Left ventricle myocardium inferior (tissue), 1 donor: ENCODE measurements around the gene PRKCE. TPM values are rescaled to one million over a fixed set of nuclear protein-coding genes. Genes with fewer than 3 reads are reported as not detected.

Experiments
- DNase-seq: peaks from one replicate; pipeline ENCODE4 v3.0.0-alpha.2; 2020
- H3K27ac ChIP-seq: fragments of 200-600 bp; replicated peaks from 2 replicates; pipeline ENCODE4 v1.8.0; 2021
- H3K27me3 ChIP-seq: fragments of 200-600 bp; 2 replicates; pipeline ENCODE4 v1.8.0; 2021; ENCODE audit warnings: low read depth
- H3K36me3 ChIP-seq: fragments of 200-600 bp; 2 replicates; pipeline ENCODE4 v1.8.0; 2021
- H3K4me1 ChIP-seq: fragments of 200-600 bp; 2 replicates; pipeline ENCODE4 v1.8.0; 2021
- H3K4me3 ChIP-seq: fragments of 200-600 bp; 2 replicates; pipeline ENCODE4 v1.8.0; 2021; ENCODE audit warnings: mild to moderate bottlenecking, moderate library complexity
- H3K9me3 ChIP-seq: fragments of 200-600 bp; replicated peaks from 2 replicates; pipeline ENCODE4 v1.8.0; 2021
- intact Hi-C: fragments of 100-400 bp; cut with micrococcal nuclease; formaldehyde crosslinking; loops from one replicate; pipeline ENCODE4 v1.11.0; 2022
- total RNA-seq: library from RNA; stranded (reverse); fragmentation: NEBNext Ultra II Directional; extraction: Animal tissue kit (Norgen Biotek cat#: 25700); gene quantifications from one replicate; pipeline ENCODE4 v1.2.1, GENCODE V29; 2021
- TF ChIP-seq, protein P1 (sequence below): fragments of 200-600 bp; IDR thresholded peaks from 2 replicates; pipeline ENCODE4 v1.8.0; 2021; ENCODE audit warnings: antibody characterized with exemption, mild to moderate bottlenecking, borderline replicate concordance
- donor health status: DM: no; HTN: yes; CAD: no; lungs with severe emphysema.

PRKCE gene
- total RNA-seq, 1 donor from 2014 or later, result 14.7 TPM

DNA sequence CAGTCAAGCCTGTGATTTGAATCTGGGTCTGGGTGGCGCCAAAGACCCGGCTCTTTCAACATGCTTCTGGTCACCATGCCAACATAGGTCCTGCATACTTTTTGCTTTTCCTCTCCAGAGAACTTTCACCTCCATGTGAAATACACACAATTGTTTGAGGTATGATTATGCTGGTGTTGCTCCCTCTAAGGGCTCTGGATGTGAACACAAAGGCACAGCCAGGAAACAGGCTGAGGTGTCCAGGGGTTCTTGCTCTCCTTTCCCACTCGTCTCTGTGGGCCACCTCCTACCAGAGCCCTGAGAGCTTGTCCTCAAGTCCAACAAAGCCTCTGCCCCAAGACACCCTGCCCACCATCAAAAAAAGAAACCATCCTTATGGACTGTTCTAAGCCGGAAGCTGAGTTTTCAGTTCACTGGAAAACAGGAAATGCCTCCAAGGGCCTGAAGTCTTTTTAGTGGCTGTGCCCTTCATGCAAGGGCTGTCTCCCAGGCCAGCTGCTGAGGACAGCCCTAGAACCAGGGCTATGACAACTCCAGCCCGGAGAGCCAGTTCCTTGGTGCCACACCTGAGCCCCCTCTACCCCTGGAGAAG, 545.5 kb downstream of the PRKCE start:
- H3K4me1 ChIP-seq, result peaks cover 52% of the 10 kb centered on the region
- H3K36me3 ChIP-seq, result no peaks in the 10 kb centered on the region
- TF ChIP-seq, protein P1, sequence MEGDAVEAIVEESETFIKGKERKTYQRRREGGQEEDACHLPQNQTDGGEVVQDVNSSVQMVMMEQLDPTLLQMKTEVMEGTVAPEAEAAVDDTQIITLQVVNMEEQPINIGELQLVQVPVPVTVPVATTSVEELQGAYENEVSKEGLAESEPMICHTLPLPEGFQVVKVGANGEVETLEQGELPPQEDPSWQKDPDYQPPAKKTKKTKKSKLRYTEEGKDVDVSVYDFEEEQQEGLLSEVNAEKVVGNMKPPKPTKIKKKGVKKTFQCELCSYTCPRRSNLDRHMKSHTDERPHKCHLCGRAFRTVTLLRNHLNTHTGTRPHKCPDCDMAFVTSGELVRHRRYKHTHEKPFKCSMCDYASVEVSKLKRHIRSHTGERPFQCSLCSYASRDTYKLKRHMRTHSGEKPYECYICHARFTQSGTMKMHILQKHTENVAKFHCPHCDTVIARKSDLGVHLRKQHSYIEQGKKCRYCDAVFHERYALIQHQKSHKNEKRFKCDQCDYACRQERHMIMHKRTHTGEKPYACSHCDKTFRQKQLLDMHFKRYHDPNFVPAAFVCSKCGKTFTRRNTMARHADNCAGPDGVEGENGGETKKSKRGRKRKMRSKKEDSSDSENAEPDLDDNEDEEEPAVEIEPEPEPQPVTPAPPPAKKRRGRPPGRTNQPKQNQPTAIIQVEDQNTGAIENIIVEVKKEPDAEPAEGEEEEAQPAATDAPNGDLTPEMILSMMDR, result no peak
- H3K4me3 ChIP-seq, result no peak overlapping the region
- peak overlapping the region; percentile 81 for H3K27ac ChIP-seq
- DNase-seq, result no peak
- no peaks in the 10 kb centered on the region for H3K27me3 ChIP-seq
- intact Hi-C loops, result no loop called here
- H3K9me3 ChIP-seq, result no peaks in the 10 kb centered on the region

DNA sequence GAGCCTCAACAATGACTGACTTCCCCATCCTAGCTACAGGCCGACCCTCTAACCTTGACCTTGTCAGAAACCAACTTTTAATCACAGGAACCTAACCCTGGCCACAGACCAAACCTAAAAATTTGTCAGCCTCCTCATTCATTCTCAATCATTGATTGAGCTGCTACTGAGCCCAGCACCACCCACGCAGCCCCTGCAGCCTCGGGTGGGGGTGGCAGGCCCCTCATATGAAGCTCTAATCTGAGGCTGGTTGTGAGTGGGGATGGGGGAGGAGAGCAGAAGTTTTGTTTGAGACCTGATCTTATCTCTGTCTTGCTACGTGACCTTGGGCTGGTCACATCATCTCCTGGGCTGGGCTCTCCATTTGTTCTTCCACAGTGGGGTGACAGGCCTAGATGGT, 546.2 kb downstream of the PRKCE start:
- TF ChIP-seq, protein P1, result no peak
- Histone ChIP-seq H3K27ac (peak overlapping the region; percentile 81), H3K4me3 (no peak overlapping the region), H3K9me3 (no peaks in the 10 kb centered on the region), H3K27me3 (no peaks in the 10 kb centered on the region), H3K4me1 (peaks cover 52% of the 10 kb centered on the region), H3K36me3 (no peaks in the 10 kb centered on the region)
- no peak for DNase-seq
- intact Hi-C loops, result no loop called here

DNA sequence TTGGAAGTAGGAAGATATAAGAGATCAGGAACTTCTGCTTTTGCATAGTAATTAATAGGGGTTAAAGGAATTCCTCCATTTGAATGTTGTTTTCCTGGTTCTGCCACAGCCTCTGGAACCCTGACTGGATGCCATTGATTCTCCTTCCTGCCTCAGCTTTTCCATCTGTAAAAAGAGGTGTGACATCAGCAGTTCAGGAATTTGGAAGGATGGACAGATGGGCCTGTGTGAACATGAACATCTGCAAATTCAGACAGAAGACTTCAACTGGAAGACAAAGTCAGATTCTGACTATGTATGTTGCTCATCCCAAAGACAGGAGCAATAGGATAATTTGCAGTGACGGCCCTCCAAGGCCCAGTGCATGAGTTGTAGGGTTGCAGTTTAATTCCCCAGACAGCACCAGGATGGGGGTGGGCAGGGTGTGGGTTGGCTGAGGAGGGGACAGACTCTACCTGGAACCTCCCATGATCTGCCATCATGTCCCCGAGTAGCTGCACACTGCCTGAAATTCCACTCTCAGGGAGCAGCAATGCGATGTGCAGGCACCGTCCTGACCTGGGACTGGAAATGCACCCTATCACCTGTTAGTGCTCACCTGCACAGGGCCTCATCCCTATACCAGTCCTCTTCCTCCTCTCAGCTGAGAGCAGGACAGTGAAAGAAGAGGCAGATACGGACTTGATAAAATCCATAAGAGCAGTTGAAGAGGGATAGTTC, 546.8 kb downstream of the PRKCE start:
- H3K27ac ChIP-seq, result peak overlapping the region; percentile 81
- H3K4me1 ChIP-seq, result peaks cover 52% of the 10 kb centered on the region
- H3K27me3 ChIP-seq, result no peaks in the 10 kb centered on the region
- no peak overlapping the region for H3K4me3 ChIP-seq
- TF ChIP-seq, protein P1, result no peak
- no peaks in the 10 kb centered on the region for H3K9me3 ChIP-seq
- no peak for DNase-seq
- H3K36me3 ChIP-seq, result no peaks in the 10 kb centered on the region
- intact Hi-C loops, result no loop called here

DNA sequence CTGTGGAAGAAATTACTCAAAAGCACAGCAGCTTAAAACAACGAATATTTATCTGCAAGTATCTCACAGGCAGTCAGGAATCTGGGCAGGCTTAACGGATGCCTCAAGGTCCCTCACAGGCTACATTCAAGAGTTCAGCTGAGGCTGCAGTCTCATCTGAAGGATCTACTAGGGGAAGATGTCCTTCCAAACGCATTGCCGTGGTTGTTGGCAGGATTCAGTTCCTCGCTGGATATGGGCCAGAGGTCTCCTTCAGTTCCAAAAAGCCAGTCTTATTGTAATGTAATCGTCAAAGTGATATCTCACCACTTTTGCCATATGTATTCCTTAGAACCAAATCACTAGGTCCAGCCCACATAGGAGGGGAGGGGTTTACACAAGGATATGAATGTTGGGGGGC, 547.5 kb downstream of the PRKCE start:
- no peak overlapping the region for H3K4me3 ChIP-seq
- intact Hi-C loops, result no loop called here
- H3K27ac ChIP-seq, result peak overlapping the region; percentile 81

DNA sequence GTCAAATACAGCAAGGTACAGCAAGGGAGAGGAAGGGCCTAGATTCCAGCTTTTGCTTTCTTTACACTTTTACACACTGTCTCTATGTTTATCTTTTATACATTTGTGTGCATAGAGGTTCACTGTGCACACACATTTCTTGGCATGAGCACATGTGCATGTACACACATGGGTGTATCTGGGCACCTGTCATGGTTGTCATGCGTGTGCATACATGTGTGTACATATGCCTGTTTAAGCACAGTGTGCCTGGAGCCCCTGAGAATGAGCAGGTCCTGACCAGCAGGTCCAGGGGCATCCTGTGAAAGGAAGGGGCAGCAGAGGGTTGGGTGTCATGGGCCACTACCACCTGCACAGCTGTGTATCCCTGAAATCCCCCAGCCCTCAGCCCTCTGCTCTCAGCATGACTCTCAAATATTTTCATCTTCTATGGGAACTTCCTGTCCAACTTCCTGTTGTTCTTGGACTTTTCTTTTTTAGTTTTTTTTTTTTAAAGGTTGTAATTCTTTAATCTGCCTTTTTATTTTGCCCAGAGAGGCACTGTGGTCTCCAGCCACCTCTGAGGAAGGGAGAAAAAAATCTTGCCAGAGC, 548.7 kb downstream of the PRKCE start:
- no peak for DNase-seq
- Histone ChIP-seq H3K36me3 (no peaks in the 10 kb centered on the region), H3K9me3 (no peaks in the 10 kb centered on the region), H3K4me3 (no peak overlapping the region), H3K27me3 (no peaks in the 10 kb centered on the region), H3K27ac (peak overlapping the region; percentile 81), H3K4me1 (peaks cover 52% of the 10 kb centered on the region)
- TF ChIP-seq, protein P1, result no peak
- intact Hi-C loops, result no loop called here

More for the DNA sequence above, 547.5 kb downstream of the PRKCE start:
- Histone ChIP-seq H3K27me3 (no peaks in the 10 kb centered on the region), H3K9me3 (no peaks in the 10 kb centered on the region), H3K36me3 (no peaks in the 10 kb centered on the region), H3K4me1 (peaks cover 52% of the 10 kb centered on the region)
- TF ChIP-seq, protein P1, result no peak
- DNase-seq, result no peak
